Measurements from ENCODE around the gene PRKCA.

The PRKCA gene

GRCh38 chr17:66560691-66561090 is 258.3 kb downstream of the PRKCA start:
- H3K4me3 ChIP-seq (replicated peaks; ENCODE audit: insufficient read depth, low read length): no peak overlapping the region
- no peaks in the 10 kb centered on the region for H3K27me3 ChIP-seq (ENCODE audit: insufficient read depth, poor library complexity, severe bottlenecking)
- TF ChIP-seq, protein P1, sequence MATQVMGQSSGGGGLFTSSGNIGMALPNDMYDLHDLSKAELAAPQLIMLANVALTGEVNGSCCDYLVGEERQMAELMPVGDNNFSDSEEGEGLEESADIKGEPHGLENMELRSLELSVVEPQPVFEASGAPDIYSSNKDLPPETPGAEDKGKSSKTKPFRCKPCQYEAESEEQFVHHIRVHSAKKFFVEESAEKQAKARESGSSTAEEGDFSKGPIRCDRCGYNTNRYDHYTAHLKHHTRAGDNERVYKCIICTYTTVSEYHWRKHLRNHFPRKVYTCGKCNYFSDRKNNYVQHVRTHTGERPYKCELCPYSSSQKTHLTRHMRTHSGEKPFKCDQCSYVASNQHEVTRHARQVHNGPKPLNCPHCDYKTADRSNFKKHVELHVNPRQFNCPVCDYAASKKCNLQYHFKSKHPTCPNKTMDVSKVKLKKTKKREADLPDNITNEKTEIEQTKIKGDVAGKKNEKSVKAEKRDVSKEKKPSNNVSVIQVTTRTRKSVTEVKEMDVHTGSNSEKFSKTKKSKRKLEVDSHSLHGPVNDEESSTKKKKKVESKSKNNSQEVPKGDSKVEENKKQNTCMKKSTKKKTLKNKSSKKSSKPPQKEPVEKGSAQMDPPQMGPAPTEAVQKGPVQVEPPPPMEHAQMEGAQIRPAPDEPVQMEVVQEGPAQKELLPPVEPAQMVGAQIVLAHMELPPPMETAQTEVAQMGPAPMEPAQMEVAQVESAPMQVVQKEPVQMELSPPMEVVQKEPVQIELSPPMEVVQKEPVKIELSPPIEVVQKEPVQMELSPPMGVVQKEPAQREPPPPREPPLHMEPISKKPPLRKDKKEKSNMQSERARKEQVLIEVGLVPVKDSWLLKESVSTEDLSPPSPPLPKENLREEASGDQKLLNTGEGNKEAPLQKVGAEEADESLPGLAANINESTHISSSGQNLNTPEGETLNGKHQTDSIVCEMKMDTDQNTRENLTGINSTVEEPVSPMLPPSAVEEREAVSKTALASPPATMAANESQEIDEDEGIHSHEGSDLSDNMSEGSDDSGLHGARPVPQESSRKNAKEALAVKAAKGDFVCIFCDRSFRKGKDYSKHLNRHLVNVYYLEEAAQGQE (IDR thresholded peaks at IDR 0.05; ENCODE audit: insufficient replicate concordance, low read depth): no peak
- TF ChIP-seq SPI1 (IDR thresholded peaks at IDR 0.05; ENCODE audit: borderline replicate concordance, low read depth) (no peak), GABPA (IDR thresholded peaks at IDR 0.05; ENCODE audit: low read depth) (no peak), POLR2AphosphoS5 (IDR thresholded peaks at IDR 0.05; ENCODE audit: low read depth) (no peak)
- TF ChIP-seq, protein P2, sequence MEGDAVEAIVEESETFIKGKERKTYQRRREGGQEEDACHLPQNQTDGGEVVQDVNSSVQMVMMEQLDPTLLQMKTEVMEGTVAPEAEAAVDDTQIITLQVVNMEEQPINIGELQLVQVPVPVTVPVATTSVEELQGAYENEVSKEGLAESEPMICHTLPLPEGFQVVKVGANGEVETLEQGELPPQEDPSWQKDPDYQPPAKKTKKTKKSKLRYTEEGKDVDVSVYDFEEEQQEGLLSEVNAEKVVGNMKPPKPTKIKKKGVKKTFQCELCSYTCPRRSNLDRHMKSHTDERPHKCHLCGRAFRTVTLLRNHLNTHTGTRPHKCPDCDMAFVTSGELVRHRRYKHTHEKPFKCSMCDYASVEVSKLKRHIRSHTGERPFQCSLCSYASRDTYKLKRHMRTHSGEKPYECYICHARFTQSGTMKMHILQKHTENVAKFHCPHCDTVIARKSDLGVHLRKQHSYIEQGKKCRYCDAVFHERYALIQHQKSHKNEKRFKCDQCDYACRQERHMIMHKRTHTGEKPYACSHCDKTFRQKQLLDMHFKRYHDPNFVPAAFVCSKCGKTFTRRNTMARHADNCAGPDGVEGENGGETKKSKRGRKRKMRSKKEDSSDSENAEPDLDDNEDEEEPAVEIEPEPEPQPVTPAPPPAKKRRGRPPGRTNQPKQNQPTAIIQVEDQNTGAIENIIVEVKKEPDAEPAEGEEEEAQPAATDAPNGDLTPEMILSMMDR (IDR thresholded peaks at IDR 0.05; ENCODE audit: insufficient read depth, low read length): no peak
- DNase-seq (ENCODE audit: low read depth in 1 of 2, low spot score in 1 of 2): no peak
- H3K27ac ChIP-seq (replicated peaks): no peak overlapping the region

DNA sequence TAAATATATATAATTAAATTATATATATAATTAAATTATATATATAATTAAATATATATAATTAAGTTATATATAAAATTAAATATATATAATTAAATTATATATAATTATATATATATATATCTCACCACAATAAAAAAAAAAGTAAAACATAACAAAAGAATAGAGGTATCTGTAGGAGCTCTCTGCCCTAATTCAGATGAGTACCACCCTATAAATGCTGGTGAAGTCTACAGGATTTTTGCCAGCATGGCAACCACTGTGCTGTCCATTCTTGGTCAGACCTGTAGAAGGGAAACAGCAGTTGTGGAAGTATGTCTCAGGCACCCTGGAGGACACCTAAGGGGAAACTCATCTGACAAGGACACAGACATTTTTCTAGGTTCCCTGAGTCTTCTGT is 259.7 kb downstream of the PRKCA start:
- H3K27me3 ChIP-seq (ENCODE audit: insufficient read depth, poor library complexity, severe bottlenecking): no peaks in the 10 kb centered on the region
- no peak for DNase-seq (ENCODE audit: low read depth in 1 of 2, low spot score in 1 of 2)
- H3K4me3 ChIP-seq (replicated peaks; ENCODE audit: insufficient read depth, low read length): no peak overlapping the region
- TF ChIP-seq SPI1 (IDR thresholded peaks at IDR 0.05; ENCODE audit: borderline replicate concordance, low read depth): no peak
- no peak for TF ChIP-seq GABPA (IDR thresholded peaks at IDR 0.05; ENCODE audit: low read depth)
- no peak for TF ChIP-seq POLR2AphosphoS5 (IDR thresholded peaks at IDR 0.05; ENCODE audit: low read depth)
- TF ChIP-seq, protein P2 (IDR thresholded peaks at IDR 0.05; ENCODE audit: insufficient read depth, low read length): no peak
- TF ChIP-seq, protein P1 (IDR thresholded peaks at IDR 0.05; ENCODE audit: insufficient replicate concordance, low read depth): no peak
- H3K27ac ChIP-seq (replicated peaks): no peak overlapping the region

GRCh38 chr17:66564992-66565465 is 262.6 kb downstream of the PRKCA start:
- TF ChIP-seq POLR2AphosphoS5 (IDR thresholded peaks at IDR 0.05; ENCODE audit: low read depth): no peak
- no peaks in the 10 kb centered on the region for H3K27me3 ChIP-seq (ENCODE audit: insufficient read depth, poor library complexity, severe bottlenecking)
- no peak for DNase-seq (ENCODE audit: low read depth in 1 of 2, low spot score in 1 of 2)
- H3K27ac ChIP-seq (replicated peaks): no peak overlapping the region
- H3K4me3 ChIP-seq (replicated peaks; ENCODE audit: insufficient read depth, low read length): no peak overlapping the region

GRCh38 chr17:66567234-66568170 is 265.1 kb downstream of the PRKCA start:
- H3K27me3 ChIP-seq (ENCODE audit: insufficient read depth, poor library complexity, severe bottlenecking): no peaks in the 10 kb centered on the region
- no peak overlapping the region for H3K4me3 ChIP-seq (replicated peaks; ENCODE audit: insufficient read depth, low read length)
- no peak overlapping the region for H3K27ac ChIP-seq (replicated peaks)
- TF ChIP-seq POLR2AphosphoS5 (IDR thresholded peaks at IDR 0.05; ENCODE audit: low read depth): no peak
- TF ChIP-seq GABPA (IDR thresholded peaks at IDR 0.05; ENCODE audit: low read depth): no peak
- TF ChIP-seq, protein P2 (IDR thresholded peaks at IDR 0.05; ENCODE audit: insufficient read depth, low read length): peak; percentile 96
- TF ChIP-seq, protein P1 (IDR thresholded peaks at IDR 0.05; ENCODE audit: insufficient replicate concordance, low read depth): no peak
- TF ChIP-seq SPI1 (IDR thresholded peaks at IDR 0.05; ENCODE audit: borderline replicate concordance, low read depth): no peak
- DNase-seq (ENCODE audit: low read depth in 1 of 2, low spot score in 1 of 2): peak; percentile 55 to 83

Measured in HL-60 (cell line).